SK-N-MC (cell line): Measurements from ENCODE around the gene SLC6A6.

Experiments used
- DNase-seq: peaks from one replicate; pipeline ENCODE4 v3.0.0-alpha.2; 2011; ENCODE audit warnings: low read depth, low spot score
- H3K27ac ChIP-seq: fragments of 200-600 bp; sonication (generic); 2 replicates; pipeline ENCODE4 v1.5.1; 2016; ENCODE audit warnings: mixed run types
- H3K36me3 ChIP-seq: fragments of 200-600 bp; sonication (generic); 2 replicates; pipeline ENCODE4 v1.6.1; 2017; ENCODE audit warnings: antibody characterized with exemption, low read length, mixed read lengths; ENCODE audit not compliant: insufficient read depth
- H3K4me3 ChIP-seq: fragments of 200-600 bp; sonication (generic); 2 replicates; pipeline ENCODE4 v1.5.1; 2016
- H3K9ac ChIP-seq: fragments of 200-600 bp; sonication (generic); 2 replicates; pipeline ENCODE4 v1.8.0; 2017; ENCODE audit warnings: mixed run types, mixed read lengths; ENCODE audit not compliant: insufficient read length
- H3K9me3 ChIP-seq: fragments of 200-600 bp; sonication (generic); 2 replicates; pipeline ENCODE4 v1.6.1; 2017; ENCODE audit warnings: low read depth, mild to moderate bottlenecking, antibody characterized with exemption, low read length, moderate library complexity, mixed read lengths
- EZH2 ChIP-seq: fragments of 200-600 bp; sonication (generic); IDR thresholded peaks from one replicate; pipeline ENCODE4 v1.6.1; 2017; ENCODE audit warnings: antibody characterized with exemption
- FOXP2 ChIP-seq: optimal IDR thresholded peaks from 2 replicates; pipeline ENCODE3; 2011; ENCODE audit warnings: mild to moderate bottlenecking, moderate library complexity; ENCODE audit not compliant: insufficient read depth; ENCODE audit errors: extremely low read length, control extremely low read depth
- POLR2AphosphoS5 ChIP-seq: IDR thresholded peaks from 2 replicates; pipeline ENCODE4 v1.6.1; 2012; ENCODE audit warnings: mild to moderate bottlenecking, low read depth, low read length, borderline replicate concordance

SLC6A6 gene

GRCh38 chr3:14370720-14371572 is 31.5 kb upstream of the SLC6A6 start:
- no peak for DNase-seq
- Histone ChIP-seq H3K9me3 (no peaks in the 10 kb centered on the region), H3K27ac (no peak overlapping the region), H3K9ac (no peak overlapping the region), H3K4me3 (no peak overlapping the region), H3K36me3 (no peaks in the 10 kb centered on the region)
- TF ChIP-seq EZH2 (no peak), POLR2AphosphoS5 (no peak), FOXP2 (no peak)

- no peak for DNase-seq
- Histone ChIP-seq H3K4me3 (no peak overlapping the region), H3K9ac (no peak overlapping the region), H3K9me3 (no peaks in the 10 kb centered on the region), H3K27ac (no peak overlapping the region), H3K36me3 (no peaks in the 10 kb centered on the region)
- TF ChIP-seq EZH2, result no peak
- no peak for TF ChIP-seq POLR2AphosphoS5
- no peak for TF ChIP-seq FOXP2
Measured at GRCh38 chr3:14371573-14372474, 30.6 kb upstream of the SLC6A6 start.

GRCh38 chr3:14372587-14372986 is 29.8 kb upstream of the SLC6A6 start:
- TF ChIP-seq POLR2AphosphoS5 (no peak), EZH2 (no peak), FOXP2 (no peak)
- no peak overlapping the region for H3K4me3 ChIP-seq
- H3K9ac ChIP-seq, result no peak overlapping the region
- no peaks in the 10 kb centered on the region for H3K9me3 ChIP-seq
- no peak for DNase-seq
- no peaks in the 10 kb centered on the region for H3K36me3 ChIP-seq
- no peak overlapping the region for H3K27ac ChIP-seq

GRCh38 chr3:14373753-14374376 is 28.5 kb upstream of the SLC6A6 start:
- H3K36me3 ChIP-seq, result no peaks in the 10 kb centered on the region

GRCh38 chr3:14374444-14374883 is 27.9 kb upstream of the SLC6A6 start:
- Histone ChIP-seq H3K4me3 (no peak overlapping the region), H3K9ac (no peak overlapping the region), H3K27ac (no peak overlapping the region), H3K9me3 (no peaks in the 10 kb centered on the region), H3K36me3 (no peaks in the 10 kb centered on the region)
- TF ChIP-seq EZH2 (no peak), POLR2AphosphoS5 (no peak), FOXP2 (no peak)
- DNase-seq, result no peak

More at GRCh38 chr3:14373753-14374376, 28.5 kb upstream of the SLC6A6 start:
- TF ChIP-seq EZH2, result no peak
- no peak for TF ChIP-seq POLR2AphosphoS5
- TF ChIP-seq FOXP2, result no peak
- H3K4me3 ChIP-seq, result no peak overlapping the region
- no peaks in the 10 kb centered on the region for H3K9me3 ChIP-seq
- DNase-seq, result no peak
- H3K9ac ChIP-seq, result no peak overlapping the region
- H3K27ac ChIP-seq, result no peak overlapping the region

- no peak for DNase-seq
Measured at GRCh38 chr3:14375192-14375591, 27.2 kb upstream of the SLC6A6 start.

GRCh38 chr3:14376348-14377043 is 25.9 kb upstream of the SLC6A6 start:
- Histone ChIP-seq H3K27ac (no peak overlapping the region), H3K9ac (no peak overlapping the region), H3K4me3 (no peak overlapping the region), H3K36me3 (no peaks in the 10 kb centered on the region), H3K9me3 (no peaks in the 10 kb centered on the region)
- DNase-seq, result no peak
- no peak for TF ChIP-seq EZH2
- no peak for TF ChIP-seq POLR2AphosphoS5
- no peak for TF ChIP-seq FOXP2

More at GRCh38 chr3:14375192-14375591, 27.2 kb upstream of the SLC6A6 start:
- Histone ChIP-seq H3K4me3 (no peak overlapping the region), H3K9ac (no peak overlapping the region), H3K9me3 (no peaks in the 10 kb centered on the region), H3K27ac (no peak overlapping the region), H3K36me3 (no peaks in the 10 kb centered on the region)
- TF ChIP-seq EZH2, result no peak
- no peak for TF ChIP-seq FOXP2
- TF ChIP-seq POLR2AphosphoS5, result no peak
